Measurements from ENCODE around the gene KLHL3. TPM values are rescaled to one million over a fixed set of nuclear protein-coding genes. Genes with fewer than 3 reads are reported as not detected.
A peak's percentile ranks its signal among the peaks of the same experiment; 100 is the strongest.

Gene KLHL3
- total and polyA plus RNA-seq, 12 donors = 12.4 to 37.4 (median 23.7) TPM

DNA sequence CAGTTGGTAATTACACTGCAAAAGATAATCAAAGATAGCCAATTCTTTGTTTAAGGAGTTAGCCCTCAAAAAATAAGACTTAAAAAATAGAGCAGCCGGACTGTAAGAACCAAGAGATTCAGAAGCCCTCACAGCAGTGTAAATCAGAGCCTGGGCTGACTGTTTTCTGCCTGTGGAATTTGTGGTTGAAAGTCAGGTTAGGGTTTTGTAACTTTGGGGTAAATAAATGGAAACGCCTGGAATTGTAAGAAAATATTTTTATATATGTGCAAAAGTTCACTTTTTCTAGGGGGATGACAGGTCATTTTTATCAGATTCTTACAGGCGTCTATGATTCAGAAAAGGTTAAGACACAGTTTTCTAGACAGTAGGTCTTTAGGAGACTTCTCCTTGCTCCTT, 35.6 kb downstream of the KLHL3 start:
- H3K27ac ChIP-seq = peak overlapping the region in 8 of 10 donors; percentile 22 to 79 (median 63)

DNA sequence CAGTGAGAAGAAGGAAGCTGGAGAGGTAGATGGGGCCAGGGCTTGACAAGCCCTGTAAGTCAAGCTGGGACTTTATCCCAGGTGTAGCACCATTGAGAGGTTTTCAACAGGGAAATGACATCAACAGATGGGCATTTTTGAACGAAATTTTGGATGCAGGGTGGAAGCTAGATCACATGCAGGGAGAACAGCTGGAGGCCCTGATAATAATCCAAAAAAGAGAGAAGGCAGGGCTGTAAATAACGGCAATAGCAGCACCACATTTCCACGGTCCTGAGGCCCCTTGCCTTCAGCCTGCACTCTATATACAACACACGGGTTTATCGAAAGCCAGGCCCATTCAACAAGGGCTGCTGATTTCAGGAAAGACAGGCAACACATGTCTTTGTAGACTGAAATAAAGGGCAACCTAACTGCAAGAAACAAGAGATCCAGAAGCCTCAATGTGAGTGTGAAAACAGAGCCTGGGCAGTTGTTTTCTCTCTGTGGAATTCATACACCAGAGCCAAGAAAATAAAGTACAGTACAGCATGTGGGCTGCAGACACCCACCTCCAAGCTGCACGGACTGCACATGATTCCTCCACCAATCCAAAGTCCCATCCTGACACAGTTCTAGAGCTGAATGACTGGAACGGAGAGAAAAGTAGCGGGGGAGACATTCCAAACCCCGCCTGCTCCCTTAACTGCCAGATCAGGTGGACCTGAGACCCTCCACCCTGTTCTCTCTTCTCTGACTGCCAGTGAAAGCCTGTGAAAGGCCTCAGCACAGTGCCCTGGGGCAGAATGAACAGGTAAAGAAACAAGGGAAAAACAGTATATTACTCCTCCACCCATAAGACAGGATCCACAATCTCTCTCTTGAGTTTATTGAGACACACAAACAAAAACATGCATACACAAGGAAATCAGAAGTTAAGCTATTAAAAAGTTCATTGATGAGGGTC, 36.3 kb downstream of the KLHL3 start:
- Histone ChIP-seq H3K9me3 (no peaks in the 10 kb centered on the region), H3K36me3 (peaks cover 0 to 40% (median 0%) of the 10 kb centered on the region in 9 donors), H3K4me1 (peaks cover 20 to 47% (median 38%) of the 10 kb centered on the region in 9 donors), H3K27ac (peak overlapping the region in 8 of 10 donors; percentile 22 to 79 (median 63)), H3K4me3 (no peak overlapping the region), H3K27me3 (no peaks in the 10 kb centered on the region)
- intact Hi-C loops (cut with DNase I) = loop anchor here in 2 of 10 donors (5.0 kb wide), 2 partner anchors 32 to 38 kb away; partner anchors contain the start of gene KLHL3 (in 2 of the 2)
- TF ChIP-seq, protein P1, sequence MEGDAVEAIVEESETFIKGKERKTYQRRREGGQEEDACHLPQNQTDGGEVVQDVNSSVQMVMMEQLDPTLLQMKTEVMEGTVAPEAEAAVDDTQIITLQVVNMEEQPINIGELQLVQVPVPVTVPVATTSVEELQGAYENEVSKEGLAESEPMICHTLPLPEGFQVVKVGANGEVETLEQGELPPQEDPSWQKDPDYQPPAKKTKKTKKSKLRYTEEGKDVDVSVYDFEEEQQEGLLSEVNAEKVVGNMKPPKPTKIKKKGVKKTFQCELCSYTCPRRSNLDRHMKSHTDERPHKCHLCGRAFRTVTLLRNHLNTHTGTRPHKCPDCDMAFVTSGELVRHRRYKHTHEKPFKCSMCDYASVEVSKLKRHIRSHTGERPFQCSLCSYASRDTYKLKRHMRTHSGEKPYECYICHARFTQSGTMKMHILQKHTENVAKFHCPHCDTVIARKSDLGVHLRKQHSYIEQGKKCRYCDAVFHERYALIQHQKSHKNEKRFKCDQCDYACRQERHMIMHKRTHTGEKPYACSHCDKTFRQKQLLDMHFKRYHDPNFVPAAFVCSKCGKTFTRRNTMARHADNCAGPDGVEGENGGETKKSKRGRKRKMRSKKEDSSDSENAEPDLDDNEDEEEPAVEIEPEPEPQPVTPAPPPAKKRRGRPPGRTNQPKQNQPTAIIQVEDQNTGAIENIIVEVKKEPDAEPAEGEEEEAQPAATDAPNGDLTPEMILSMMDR (IDR thresholded peaks at IDR 0.05) = no peak
- peak in 7 of 8 donors; percentile 26 to 93 (median 60) for ATAC-seq
- DNase-seq = no peak
- 16 to 22% methylated on average over 9 of the region's 9 CpGs for WGBS, 2 donors

More for the DNA sequence above, 35.6 kb downstream of the KLHL3 start:
- no peak for ATAC-seq
- Histone ChIP-seq H3K9me3 (no peaks in the 10 kb centered on the region), H3K27me3 (no peaks in the 10 kb centered on the region), H3K4me3 (no peak overlapping the region), H3K4me1 (peaks cover 13 to 40% (median 32%) of the 10 kb centered on the region in 9 donors), H3K36me3 (peaks cover 0 to 43% (median 2%) of the 10 kb centered on the region in 9 donors)
- DNase-seq = no peak
- WGBS, 2 donors = 88 to 89% methylated on average over 3 of the region's 3 CpGs
- intact Hi-C loops (cut with DNase I) = loop anchor here in 1 of 10 donors (5.0 kb wide), 1 partner anchor 33 kb away; no protein-coding TSS in a partner anchor
- TF ChIP-seq, protein P1 (IDR thresholded peaks at IDR 0.05) = no peak

DNA sequence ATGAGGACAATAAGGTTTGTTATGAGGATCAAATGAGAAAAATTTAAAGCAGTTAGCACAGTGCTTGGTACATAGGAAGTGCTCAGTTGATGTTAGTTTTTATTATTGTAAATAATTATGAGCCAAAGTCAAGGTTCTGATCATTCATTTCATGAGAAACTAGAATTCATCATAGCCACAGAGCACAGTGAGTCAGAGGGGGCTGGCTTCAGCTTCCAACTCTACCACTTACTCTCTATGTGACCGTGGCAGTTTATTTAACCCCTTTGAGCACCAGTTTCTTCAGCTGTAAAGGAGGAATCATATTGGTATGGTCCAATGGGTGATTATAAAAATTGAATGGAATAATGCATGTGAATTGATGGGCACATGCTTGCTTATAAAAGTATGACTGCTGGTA, 39.4 kb downstream of the KLHL3 start:
- Histone ChIP-seq H3K9me3 (no peaks in the 10 kb centered on the region), H3K27ac (peak overlapping the region in 8 of 10 donors; percentile 31 to 87 (median 67)), H3K36me3 (peaks cover 0 to 36% (median 5%) of the 10 kb centered on the region in 9 donors), H3K4me3 (no peak overlapping the region), H3K27me3 (no peaks in the 10 kb centered on the region), H3K4me1 (peaks cover 21 to 64% (median 49%) of the 10 kb centered on the region in 9 donors)
- no peak for DNase-seq
- intact Hi-C loops (cut with DNase I) = loop anchor here in 3 of 10 donors (2.0 to 5.0 kb wide), 2 partner anchors 38 to 41 kb away; partner anchors contain the start of gene KLHL3 (in 2 of the 3)
- 13 to 20% methylated on average over 1 of the region's 1 CpG for WGBS, 2 donors
- ATAC-seq = no peak
- TF ChIP-seq, protein P1 (IDR thresholded peaks at IDR 0.05) = no peak

All from heart right ventricle (tissue), 16 donors.